ENCODE data around the gene IQGAP2. TPM values are rescaled to one million over a fixed set of nuclear protein-coding genes. Genes with fewer than 3 reads are reported as not detected.
"Not testable (repeated sequence)": the region's sequence is repeated elsewhere in the genome, so short reads cannot be mapped to it uniquely, and the experiment has no call there.

Gene IQGAP2
- total RNA-seq, 2 experiments from 2014 or later: 90.5 to 117 TPM

DNA sequence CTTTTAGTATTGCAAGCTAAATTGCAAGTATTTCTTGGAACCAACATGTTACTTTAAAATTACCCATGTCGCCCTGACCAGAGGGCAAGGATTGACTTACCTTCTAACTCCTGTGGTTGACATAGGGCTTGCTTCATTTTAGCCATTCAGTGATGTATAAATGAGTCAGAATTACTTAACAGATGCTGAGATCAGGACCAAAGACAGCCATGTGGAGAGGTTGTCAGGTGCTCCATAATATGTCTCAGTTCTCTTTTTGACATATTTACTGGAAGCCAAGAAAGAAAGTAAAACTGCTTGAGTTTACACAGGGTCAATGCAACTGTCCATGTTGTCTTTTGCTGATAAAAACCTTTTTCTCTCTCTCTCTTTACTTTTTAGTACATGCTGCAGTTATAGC, 186.9 kb downstream of the IQGAP2 start:
- H3K4me3 Mint-ChIP-seq: no peak overlapping the region
- no peak overlapping the region for H3K27ac Mint-ChIP-seq
- peaks cover 55% of the 10 kb centered on the region for H3K36me3 Mint-ChIP-seq (ENCODE audit: low read depth)

GRCh38 chr5:76591366-76591765, 188.3 kb downstream of the IQGAP2 start:
- H3K27ac Mint-ChIP-seq: no peak overlapping the region
- no peak overlapping the region for H3K4me3 Mint-ChIP-seq
- DNase-seq: no peak
- no peaks in the 10 kb centered on the region for H3K9me3 Mint-ChIP-seq
- POLR2A ChIA-PET: interaction anchor here (0.6 kb wide), 1 partner anchor 9 kb away, joined by 3 read pairs; no protein-coding TSS in a partner anchor
- H3K4me1 Mint-ChIP-seq: peaks cover 3% of the 10 kb centered on the region
- H3K27me3 Mint-ChIP-seq: no peaks in the 10 kb centered on the region
- CTCF ChIA-PET: interaction anchor here (1.6 kb wide), 1 partner anchor 9 kb away, joined by 10 read pairs; no protein-coding TSS in a partner anchor
- peaks cover 63% of the 10 kb centered on the region for H3K36me3 Mint-ChIP-seq (ENCODE audit: low read depth)

More for the DNA sequence above, 186.9 kb downstream of the IQGAP2 start:
- Mint-ChIP-seq H3K4me1 (peaks cover 3% of the 10 kb centered on the region), H3K27me3 (no peaks in the 10 kb centered on the region), H3K9me3 (no peaks in the 10 kb centered on the region)
- DNase-seq: no peak
- ChIA-PET POLR2A (no interaction called here), CTCF (no interaction called here)

- H3K9me3 Mint-ChIP-seq: no peaks in the 10 kb centered on the region
- no peak overlapping the region for H3K27ac Mint-ChIP-seq
- H3K4me3 Mint-ChIP-seq: no peak overlapping the region
- ChIA-PET CTCF (interaction anchor here (0.5 to 0.9 kb wide), 3 partner anchors 33 to 201 kb away, joined by 3 read pairs; no protein-coding TSS in a partner anchor), POLR2A (no interaction called here)
- no peaks in the 10 kb centered on the region for H3K27me3 Mint-ChIP-seq
- H3K36me3 Mint-ChIP-seq (ENCODE audit: low read depth): peaks cover 74% of the 10 kb centered on the region
- no peak for DNase-seq
- peaks cover 3% of the 10 kb centered on the region for H3K4me1 Mint-ChIP-seq
These were observed 189.6 kb downstream of the IQGAP2 start for GRCh38 chr5:76592692-76593091.

DNA sequence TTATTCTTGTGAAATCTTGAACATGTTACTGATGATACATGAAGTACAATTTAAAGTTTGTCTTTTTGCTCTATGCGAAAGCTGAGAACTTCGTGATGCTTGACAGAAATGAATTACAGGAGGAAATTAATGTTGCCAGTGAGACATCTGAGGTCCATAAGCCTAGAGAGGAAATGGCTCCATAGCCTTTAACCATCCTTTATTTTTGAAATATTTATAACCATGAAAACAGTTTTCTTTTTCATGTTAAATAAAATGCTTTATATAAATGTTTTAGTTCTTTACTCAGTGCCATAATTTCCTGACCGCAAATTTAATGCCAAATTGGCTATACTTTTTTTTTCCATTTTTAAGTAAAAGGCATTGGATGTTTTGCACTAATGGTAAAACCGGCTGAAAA, 191.0 kb downstream of the IQGAP2 start:
- no peak overlapping the region for H3K27ac Mint-ChIP-seq
- no peak overlapping the region for H3K4me3 Mint-ChIP-seq
- peaks cover 3% of the 10 kb centered on the region for H3K4me1 Mint-ChIP-seq
- H3K27me3 Mint-ChIP-seq: no peaks in the 10 kb centered on the region
- H3K36me3 Mint-ChIP-seq (ENCODE audit: low read depth): peaks cover 74% of the 10 kb centered on the region
- no peak for DNase-seq
- CTCF ChIA-PET: no interaction called here
- H3K9me3 Mint-ChIP-seq: no peaks in the 10 kb centered on the region
- POLR2A ChIA-PET: no interaction called here

DNA sequence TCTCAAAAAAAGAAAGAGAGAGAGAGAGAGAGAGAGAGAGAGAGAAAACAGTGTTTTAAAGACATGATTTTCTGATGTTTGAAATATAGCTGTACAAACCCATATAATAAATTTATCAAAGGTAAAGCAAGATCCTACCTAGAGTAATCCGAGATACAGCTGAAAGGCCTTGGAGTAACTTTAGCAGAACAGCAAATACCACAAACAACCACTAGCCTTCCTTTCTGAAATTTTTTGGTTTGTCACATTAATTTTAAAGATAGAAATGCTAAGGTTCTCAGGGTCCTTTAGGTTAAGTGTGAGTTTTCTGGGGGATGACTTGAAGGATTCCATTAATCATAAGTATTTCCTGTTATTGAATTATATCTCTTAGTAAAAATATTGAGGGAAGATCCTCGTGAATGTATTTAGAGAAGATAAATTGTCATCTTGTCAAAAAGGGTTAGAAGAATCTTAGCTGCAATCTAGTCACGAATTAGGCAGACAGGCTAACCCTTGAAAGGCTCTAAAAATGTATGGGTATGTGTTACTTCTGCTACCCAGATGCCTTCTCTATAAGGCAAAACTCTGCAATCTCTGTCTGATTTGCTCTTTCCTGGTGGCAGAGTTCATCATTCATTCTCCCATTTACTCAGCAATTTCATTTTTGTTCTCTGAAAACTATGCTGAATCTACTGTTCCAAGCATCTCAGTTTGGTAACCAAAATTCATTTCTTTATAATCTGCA, 192.8 kb downstream of the IQGAP2 start:
- DNase-seq: no peak
- Mint-ChIP-seq H3K27ac (peak overlapping the region; percentile 11), H3K4me3 (no peak overlapping the region), H3K4me1 (no peaks in the 10 kb centered on the region), H3K9me3 (no peaks in the 10 kb centered on the region), H3K36me3 (ENCODE audit: low read depth) (peaks cover 63% of the 10 kb centered on the region), H3K27me3 (no peaks in the 10 kb centered on the region)
- POLR2A ChIA-PET: no interaction called here
- CTCF ChIA-PET: interaction anchor here (0.6 to 1.2 kb wide), 3 partner anchors 11 to 512 kb away, joined by 3 to 5 read pairs (median 3); no protein-coding TSS in a partner anchor

DNA sequence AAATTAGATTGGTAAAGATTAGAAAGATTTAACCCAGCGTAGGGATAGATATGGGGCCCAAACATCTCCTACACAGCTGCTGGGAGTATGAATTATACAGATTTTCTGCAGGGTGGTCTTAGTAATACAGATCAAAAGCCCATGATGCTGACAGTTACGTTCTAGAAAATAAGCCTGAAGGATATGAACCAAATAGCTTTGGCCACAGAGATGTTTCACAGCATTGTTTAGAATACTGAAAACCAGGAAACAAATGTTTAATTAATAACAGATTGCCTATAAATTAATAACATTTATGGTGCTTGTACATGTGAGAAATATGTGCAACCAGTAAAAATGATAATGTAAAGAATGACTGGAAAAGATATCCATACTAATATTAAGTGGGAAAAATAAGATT, 195.4 kb downstream of the IQGAP2 start:
- no peak for DNase-seq
- Mint-ChIP-seq H3K9me3 (no peaks in the 10 kb centered on the region), H3K36me3 (ENCODE audit: low read depth) (peaks cover 58% of the 10 kb centered on the region), H3K27me3 (no peaks in the 10 kb centered on the region), H3K4me3 (no peak overlapping the region), H3K27ac (no peak overlapping the region), H3K4me1 (peaks cover 9% of the 10 kb centered on the region)
- CTCF ChIA-PET: interaction anchor here (1.0 to 4.2 kb wide), 3 partner anchors 21 to 176 kb away, joined by 3 to 25 read pairs (median 3); no protein-coding TSS in a partner anchor
- POLR2A ChIA-PET: no interaction called here

- ChIA-PET CTCF (interaction anchor here (1.0 to 4.2 kb wide), 3 partner anchors 114 to 173 kb away, joined by 3 to 25 read pairs (median 4); no protein-coding TSS in a partner anchor), POLR2A (no interaction called here)
- H3K36me3 Mint-ChIP-seq (ENCODE audit: low read depth): peaks cover 58% of the 10 kb centered on the region
These were observed 197.6 kb downstream of the IQGAP2 start for GRCh38 chr5:76600716-76601115.

DNA sequence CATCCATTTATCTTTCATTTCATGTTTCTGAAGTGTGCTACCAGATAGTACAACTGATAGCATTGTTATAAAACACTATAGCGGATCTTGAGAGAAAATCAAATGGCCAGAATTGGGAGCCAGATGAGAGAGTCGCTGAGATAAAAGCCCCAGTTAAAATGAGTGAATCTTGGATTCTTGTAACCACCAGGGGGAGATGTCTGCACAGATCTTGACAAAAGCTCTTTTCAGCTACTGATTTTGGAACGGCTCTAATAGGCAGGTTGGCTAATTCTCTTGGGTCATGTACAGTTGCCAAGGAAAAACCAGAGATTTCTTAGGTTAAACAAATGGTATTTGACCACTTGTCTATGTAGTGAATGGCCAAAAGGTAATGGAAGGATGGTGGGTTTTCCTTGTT, 198.4 kb downstream of the IQGAP2 start:
- Mint-ChIP-seq H3K27me3 (no peaks in the 10 kb centered on the region), H3K36me3 (ENCODE audit: low read depth) (peaks cover 55% of the 10 kb centered on the region), H3K9me3 (no peaks in the 10 kb centered on the region), H3K4me1 (peaks cover 13% of the 10 kb centered on the region), H3K27ac (no peak overlapping the region), H3K4me3 (no peak overlapping the region)
- DNase-seq: peak; percentile 46
- ChIA-PET CTCF (interaction anchor here (0.7 to 4.2 kb wide), 5 partner anchors 10 to 173 kb away, joined by 3 to 25 read pairs (median 3); no protein-coding TSS in a partner anchor), POLR2A (no interaction called here)

More at GRCh38 chr5:76600716-76601115, 197.6 kb downstream of the IQGAP2 start:
- no peak for DNase-seq
- Mint-ChIP-seq H3K9me3 (no peaks in the 10 kb centered on the region), H3K27me3 (no peaks in the 10 kb centered on the region), H3K27ac (no peak overlapping the region), H3K4me1 (peaks cover 10% of the 10 kb centered on the region), H3K4me3 (no peak overlapping the region)

DNA sequence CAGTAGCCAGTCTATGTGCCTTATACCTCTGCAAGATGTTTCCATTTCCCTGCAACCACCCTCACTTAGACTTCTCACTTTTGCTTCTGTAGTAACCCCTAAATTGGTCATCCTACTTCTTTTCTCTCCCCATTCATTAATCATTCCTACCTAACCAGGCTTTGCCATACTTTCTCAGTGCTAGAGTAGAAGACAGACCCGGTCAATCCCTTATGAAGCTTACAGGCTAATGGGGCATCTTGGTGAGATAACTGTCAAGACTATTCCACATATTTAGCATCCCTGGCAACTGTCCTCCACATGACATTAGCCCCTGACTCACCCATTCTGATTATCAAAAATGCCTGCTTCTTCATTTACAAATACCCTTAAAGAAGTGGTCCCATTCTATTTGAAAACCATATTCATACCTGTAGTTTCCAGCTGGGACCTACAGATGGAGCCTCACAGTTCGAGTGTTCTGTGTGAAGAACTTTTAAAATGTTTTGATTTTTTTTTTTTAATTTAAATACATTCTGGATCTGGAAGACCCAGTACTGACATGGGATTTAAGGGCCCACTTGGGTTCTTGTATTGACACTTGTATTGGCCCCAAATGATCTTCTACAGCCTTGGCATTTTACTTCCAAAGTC, 199.1 kb downstream of the IQGAP2 start:
- no peak for DNase-seq
- H3K27ac Mint-ChIP-seq: no peak overlapping the region
- POLR2A ChIA-PET: no interaction called here

DNA sequence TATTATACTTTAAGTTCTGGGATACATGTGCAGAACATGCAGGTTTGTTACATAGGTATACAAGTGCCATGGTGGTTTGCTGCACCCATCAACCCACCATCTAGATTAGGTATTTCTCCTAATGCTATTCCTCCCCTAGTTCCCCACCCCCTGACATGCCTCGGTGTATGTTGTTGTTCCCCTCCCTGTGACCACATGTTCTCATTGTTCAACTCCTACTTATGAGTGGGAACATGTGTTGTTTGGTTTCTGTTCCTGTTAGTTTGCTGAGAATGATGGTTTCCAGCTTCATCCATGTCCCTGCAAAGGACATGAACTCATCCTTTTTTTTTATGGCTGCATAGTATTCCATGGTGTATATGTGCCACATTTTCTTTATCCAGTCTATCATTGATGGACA, 200.9 kb downstream of the IQGAP2 start:
- H3K9me3 Mint-ChIP-seq, H3K27me3 Mint-ChIP-seq, CTCF ChIA-PET, POLR2A ChIA-PET, DNase-seq, H3K4me3 Mint-ChIP-seq, H3K27ac Mint-ChIP-seq: not testable (repeated sequence)
- peaks cover 55% of the 10 kb centered on the region for H3K36me3 Mint-ChIP-seq (ENCODE audit: low read depth)
- peaks cover 28% of the 10 kb centered on the region for H3K4me1 Mint-ChIP-seq

More for the DNA sequence above, 199.1 kb downstream of the IQGAP2 start:
- Mint-ChIP-seq H3K9me3 (no peaks in the 10 kb centered on the region), H3K4me1 (peaks cover 18% of the 10 kb centered on the region), H3K27me3 (no peaks in the 10 kb centered on the region), H3K4me3 (no peak overlapping the region), H3K36me3 (ENCODE audit: low read depth) (peaks cover 52% of the 10 kb centered on the region)
- CTCF ChIA-PET: interaction anchor here (0.7 to 4.2 kb wide), 5 partner anchors 9 to 172 kb away, joined by 3 to 25 read pairs (median 3); no protein-coding TSS in a partner anchor

DNA sequence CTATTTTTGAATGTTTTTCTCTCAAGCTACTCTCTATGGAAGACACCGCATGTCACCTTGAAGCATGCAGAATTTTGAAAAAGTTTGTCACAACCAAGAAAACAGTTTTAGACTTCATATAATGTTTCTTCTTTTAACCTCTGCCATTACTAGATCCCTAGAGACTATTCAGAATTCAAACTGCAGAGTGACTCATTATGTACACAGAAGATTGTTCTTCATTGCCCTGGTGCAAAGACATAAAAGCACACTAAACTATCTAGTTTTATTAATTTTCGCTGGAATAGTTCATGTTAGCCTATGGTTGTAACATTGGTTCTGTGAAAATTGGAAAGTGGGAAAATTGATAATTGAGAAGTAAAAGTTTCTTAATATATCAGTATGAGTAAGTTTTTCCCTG, 201.8 kb downstream of the IQGAP2 start:
- Mint-ChIP-seq H3K9me3 (no peaks in the 10 kb centered on the region), H3K27ac (no peak overlapping the region), H3K36me3 (ENCODE audit: low read depth) (peaks cover 54% of the 10 kb centered on the region), H3K4me1 (peaks cover 28% of the 10 kb centered on the region), H3K27me3 (no peaks in the 10 kb centered on the region), H3K4me3 (no peak overlapping the region)
- no peak for DNase-seq
- ChIA-PET POLR2A (no interaction called here), CTCF (no interaction called here)

DNA sequence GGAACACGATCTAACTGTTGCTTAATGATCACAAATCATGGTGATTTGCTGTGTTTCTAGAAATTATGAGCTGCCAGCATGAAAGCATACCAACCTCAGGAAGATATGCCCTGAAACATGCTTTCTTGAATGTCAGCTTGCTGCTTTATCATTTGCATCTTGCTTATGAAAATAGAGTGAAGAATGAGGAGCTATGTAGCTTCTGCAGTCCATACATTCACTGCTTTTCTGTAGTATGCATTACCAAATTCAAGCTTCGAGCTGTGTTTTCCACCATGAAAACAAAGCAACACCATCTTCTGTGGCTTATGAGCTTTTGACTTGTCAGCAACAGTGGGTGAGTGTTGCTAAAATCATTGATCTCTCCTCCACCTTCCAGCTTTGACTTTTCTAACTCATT, 203.6 kb downstream of the IQGAP2 start:
- peak overlapping the region; percentile 51 for H3K27ac Mint-ChIP-seq
- peak overlapping the region; percentile 17 for H3K4me3 Mint-ChIP-seq
- H3K4me1 Mint-ChIP-seq: peaks cover 28% of the 10 kb centered on the region
- H3K36me3 Mint-ChIP-seq (ENCODE audit: low read depth): peaks cover 55% of the 10 kb centered on the region
- no peaks in the 10 kb centered on the region for H3K27me3 Mint-ChIP-seq
- CTCF ChIA-PET: interaction anchor here (0.8 to 2.7 kb wide), 4 partner anchors 9 to 168 kb away, joined by 3 to 7 read pairs (median 4); no protein-coding TSS in a partner anchor
- POLR2A ChIA-PET: no interaction called here
- H3K9me3 Mint-ChIP-seq: no peaks in the 10 kb centered on the region
- no peak for DNase-seq

DNA sequence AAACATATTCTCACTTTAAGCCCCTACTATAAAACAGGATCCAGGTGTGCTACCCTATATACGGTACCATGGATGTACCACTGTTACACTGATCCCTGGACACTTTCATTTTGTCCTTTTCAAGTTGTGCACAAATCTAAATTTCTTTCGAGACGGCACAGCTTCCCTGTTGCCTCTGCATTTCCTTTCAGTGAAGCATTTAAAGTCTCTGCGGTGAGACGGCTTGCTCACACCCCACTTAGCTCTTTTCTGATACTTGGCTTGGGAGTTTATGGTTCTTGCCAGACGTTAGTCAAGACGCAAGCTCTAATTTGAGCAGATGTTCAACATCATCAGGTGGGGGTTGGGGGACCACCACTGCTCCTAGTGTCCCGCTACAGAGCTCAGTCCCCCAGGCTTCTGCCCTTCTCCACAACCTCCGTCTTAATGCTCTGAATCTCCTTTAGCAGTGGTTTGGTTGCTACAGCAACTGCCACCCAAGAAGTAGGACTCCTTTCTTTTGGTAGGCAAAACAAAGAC, 204.3 kb downstream of the IQGAP2 start:
- Mint-ChIP-seq H3K27ac (peak overlapping the region; percentile 65), H3K4me3 (no peak overlapping the region), H3K9me3 (no peaks in the 10 kb centered on the region), H3K36me3 (ENCODE audit: low read depth) (peaks cover 54% of the 10 kb centered on the region), H3K4me1 (peaks cover 27% of the 10 kb centered on the region), H3K27me3 (no peaks in the 10 kb centered on the region)
- CTCF ChIA-PET: interaction anchor here (0.8 to 2.7 kb wide), 3 partner anchors 12 to 167 kb away, joined by 3 to 7 read pairs (median 4); no protein-coding TSS in a partner anchor
- POLR2A ChIA-PET: no interaction called here
- DNase-seq: no peak
